Calu3 (cell line): ENCODE data around the gene ATAD3C. TPM values are rescaled to one million over a fixed set of nuclear protein-coding genes. Genes with fewer than 3 reads are reported as not detected.

Experiments
- BruUV-seq: library from RNA; stranded (reverse); fragments of 400-500 nt; replicated peaks from 2 replicates; lab custom pipeline; 2021; lab: Mats Ljungman, UMichigan
- CTCF ChIA-PET: fragments of 300-600 bp; sonication (Branson Sonifier 250); formaldehyde crosslinking; loops from one replicate; lab custom pipeline; 2022; ENCODE audit warnings: antibody characterized with exemption; lab: Charles Lee
- DNase-seq: peaks from one replicate; pipeline ENCODE4 v3.0.0; 2022
- H3K27ac Mint-ChIP-seq: one replicate; pipeline ENCODE4 v1.8.0; 2022; ENCODE audit warnings: mixed read lengths; ENCODE audit not compliant: unreplicated experiment
- H3K27me3 Mint-ChIP-seq: one replicate; pipeline ENCODE4 v1.8.0; 2022; ENCODE audit warnings: mixed read lengths; ENCODE audit not compliant: unreplicated experiment
- H3K36me3 Mint-ChIP-seq: one replicate; pipeline ENCODE4 v1.8.0; 2022; ENCODE audit warnings: mild to moderate bottlenecking, moderate library complexity, mixed read lengths; ENCODE audit not compliant: insufficient read depth, unreplicated experiment
- H3K4me1 Mint-ChIP-seq: one replicate; pipeline ENCODE4 v1.8.0; 2022; ENCODE audit warnings: mild to moderate bottlenecking, low read depth, mixed read lengths; ENCODE audit not compliant: unreplicated experiment
- H3K4me3 Mint-ChIP-seq: one replicate; pipeline ENCODE4 v1.8.0; 2022; ENCODE audit warnings: mild to moderate bottlenecking, low read depth, moderate library complexity, mixed read lengths; ENCODE audit not compliant: unreplicated experiment
- H3K9me3 Mint-ChIP-seq: one replicate; pipeline ENCODE4 v1.8.0; 2022; ENCODE audit warnings: low read depth, mixed read lengths; ENCODE audit not compliant: unreplicated experiment
- intact Hi-C: fragments of 100-400 bp; cut with micrococcal nuclease; formaldehyde crosslinking; loops from one replicate; pipeline ENCODE4 v1.10.0; 2022; ENCODE audit not compliant: unreplicated experiment
- total RNA-seq: library from RNA; stranded (reverse); gene quantifications from 2 replicates; pipeline ENCODE4 v1.2.3, GENCODE V29; 2022
- TF ChIP-seq, protein P1 (sequence below): fragments of 200-600 bp; IDR thresholded peaks from one replicate; pipeline ENCODE4 v1.8.0; 2022; ENCODE audit warnings: antibody characterized with exemption; ENCODE audit not compliant: unreplicated experiment

Gene ATAD3C
- total RNA-seq, 1 experiment from 2014 or later, result 0.45 TPM

DNA sequence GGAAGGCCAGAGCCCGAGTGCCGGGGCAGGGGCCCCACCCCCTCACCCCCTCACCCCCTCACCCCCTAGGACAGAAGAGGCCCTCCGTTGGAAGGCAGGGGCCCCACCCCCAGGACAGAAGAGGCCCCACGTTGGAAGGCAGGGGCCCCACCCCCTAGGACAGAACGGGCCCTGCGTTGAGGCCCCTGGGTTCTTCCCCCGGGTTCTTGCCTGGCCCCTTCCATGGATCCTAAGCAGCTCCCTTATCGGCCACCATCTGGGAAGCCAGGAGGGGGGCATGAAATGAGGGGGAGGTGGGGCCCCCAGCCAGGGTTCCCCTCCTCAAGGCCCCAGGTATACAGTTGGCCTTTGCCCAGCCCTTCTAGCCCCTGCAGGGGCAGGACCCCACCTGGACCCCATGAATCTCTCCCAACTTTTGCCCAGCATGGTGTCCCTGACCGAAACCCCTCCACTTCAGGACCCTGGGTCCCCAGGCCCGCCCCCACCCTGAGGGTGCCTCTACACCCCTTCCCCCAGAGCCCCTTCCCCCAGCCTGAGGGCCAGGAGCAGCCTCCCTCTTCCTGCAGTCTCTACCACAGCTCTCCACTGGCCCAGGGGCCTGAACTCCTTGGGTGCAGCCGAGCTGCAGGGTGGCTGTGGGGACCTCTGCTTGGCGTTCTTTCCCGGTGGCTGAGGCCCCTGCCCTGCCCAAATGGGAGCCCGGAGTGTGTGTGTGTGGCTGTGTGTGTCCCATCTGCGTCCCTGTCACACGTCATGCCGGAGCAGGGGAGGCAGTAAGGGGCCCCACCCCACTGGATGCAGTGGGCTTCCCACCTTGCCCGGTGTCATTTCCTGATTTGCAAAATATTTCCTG is 18.3 kb upstream of the ATAD3C start:
- H3K27ac Mint-ChIP-seq, result peak overlapping the region; percentile 63
- no peak for DNase-seq
- H3K27me3 Mint-ChIP-seq, result no peaks in the 10 kb centered on the region
- H3K9me3 Mint-ChIP-seq, result no peaks in the 10 kb centered on the region
- peaks cover 8% of the 10 kb centered on the region for H3K4me1 Mint-ChIP-seq
- BruUV-seq, result no TSS peak
- peaks cover 30% of the 10 kb centered on the region for H3K36me3 Mint-ChIP-seq
- intact Hi-C loops, result no loop called here
- CTCF ChIA-PET, result no interaction called here
- H3K4me3 Mint-ChIP-seq, result peak overlapping the region; percentile 50
- TF ChIP-seq, protein P1, sequence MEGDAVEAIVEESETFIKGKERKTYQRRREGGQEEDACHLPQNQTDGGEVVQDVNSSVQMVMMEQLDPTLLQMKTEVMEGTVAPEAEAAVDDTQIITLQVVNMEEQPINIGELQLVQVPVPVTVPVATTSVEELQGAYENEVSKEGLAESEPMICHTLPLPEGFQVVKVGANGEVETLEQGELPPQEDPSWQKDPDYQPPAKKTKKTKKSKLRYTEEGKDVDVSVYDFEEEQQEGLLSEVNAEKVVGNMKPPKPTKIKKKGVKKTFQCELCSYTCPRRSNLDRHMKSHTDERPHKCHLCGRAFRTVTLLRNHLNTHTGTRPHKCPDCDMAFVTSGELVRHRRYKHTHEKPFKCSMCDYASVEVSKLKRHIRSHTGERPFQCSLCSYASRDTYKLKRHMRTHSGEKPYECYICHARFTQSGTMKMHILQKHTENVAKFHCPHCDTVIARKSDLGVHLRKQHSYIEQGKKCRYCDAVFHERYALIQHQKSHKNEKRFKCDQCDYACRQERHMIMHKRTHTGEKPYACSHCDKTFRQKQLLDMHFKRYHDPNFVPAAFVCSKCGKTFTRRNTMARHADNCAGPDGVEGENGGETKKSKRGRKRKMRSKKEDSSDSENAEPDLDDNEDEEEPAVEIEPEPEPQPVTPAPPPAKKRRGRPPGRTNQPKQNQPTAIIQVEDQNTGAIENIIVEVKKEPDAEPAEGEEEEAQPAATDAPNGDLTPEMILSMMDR, result no peak

DNA sequence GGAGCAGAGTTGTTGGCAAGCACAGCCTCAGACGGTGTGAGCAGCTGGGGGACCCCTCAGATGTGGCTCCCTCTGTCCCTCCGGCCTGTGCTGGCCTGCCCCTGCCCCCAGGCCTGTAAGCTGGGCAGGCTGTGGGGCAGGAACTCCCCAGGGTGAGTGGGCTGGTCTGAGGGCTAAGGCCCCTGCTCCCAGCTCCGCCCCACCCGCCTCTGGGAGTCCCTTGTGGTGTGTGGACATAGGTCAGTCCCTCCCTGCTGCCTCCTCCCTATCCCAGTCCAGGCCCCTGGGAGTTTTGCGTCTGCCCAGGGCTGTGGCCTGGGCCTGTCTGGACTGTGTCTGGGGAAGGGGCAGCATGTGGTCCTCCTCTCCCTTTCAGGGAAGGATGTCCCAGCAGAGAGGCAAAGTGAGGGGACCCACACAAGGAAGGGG is 17.6 kb upstream of the ATAD3C start:
- Mint-ChIP-seq H3K27ac (peak overlapping the region; percentile 63), H3K9me3 (no peaks in the 10 kb centered on the region), H3K4me1 (peaks cover 8% of the 10 kb centered on the region), H3K4me3 (peak overlapping the region; percentile 50), H3K27me3 (no peaks in the 10 kb centered on the region), H3K36me3 (peaks cover 35% of the 10 kb centered on the region)
- BruUV-seq, result no TSS peak
- CTCF ChIA-PET, result no interaction called here
- TF ChIP-seq, protein P1, result no peak
- DNase-seq, result peak; percentile 62
- intact Hi-C loops, result no loop called here

DNA sequence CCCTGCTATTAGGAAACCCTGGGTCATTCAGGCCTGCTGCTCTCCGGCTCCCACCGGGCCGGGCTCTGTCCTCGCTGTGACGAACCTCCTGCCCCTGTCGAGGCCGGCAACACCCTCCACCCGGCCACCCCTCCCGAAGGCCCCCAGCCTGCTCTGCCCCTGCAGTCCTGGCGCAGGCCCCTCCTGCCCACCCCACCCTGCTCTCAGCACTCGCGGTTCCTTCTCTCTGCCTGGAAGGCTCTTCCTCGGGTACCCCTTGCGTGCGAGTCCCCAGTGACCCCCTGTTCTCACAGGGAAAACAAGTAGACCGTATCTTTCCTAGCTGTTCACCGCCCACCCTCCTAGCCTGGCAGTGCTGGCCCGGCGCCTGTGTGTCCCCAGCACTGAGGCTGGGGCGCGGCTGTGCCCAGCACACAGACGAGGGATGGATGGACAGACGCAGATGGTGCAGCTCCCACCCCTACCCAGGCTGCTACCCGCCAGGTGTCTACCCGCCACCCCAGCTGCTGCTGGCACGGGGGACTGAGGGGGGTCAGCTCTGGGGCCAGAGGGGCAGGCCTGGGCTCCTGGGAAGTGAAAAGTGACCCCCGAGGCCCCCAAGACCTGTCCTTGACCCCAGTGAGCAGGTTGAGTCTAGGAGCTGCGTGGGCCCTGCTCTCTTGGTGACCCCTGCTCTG is 17.1 kb upstream of the ATAD3C start:
- Mint-ChIP-seq H3K9me3 (no peaks in the 10 kb centered on the region), H3K36me3 (peaks cover 40% of the 10 kb centered on the region), H3K4me1 (peaks cover 8% of the 10 kb centered on the region), H3K27me3 (no peaks in the 10 kb centered on the region), H3K27ac (peak overlapping the region; percentile 63), H3K4me3 (peak overlapping the region; percentile 50)
- no TSS peak for BruUV-seq
- TF ChIP-seq, protein P1, result no peak
- CTCF ChIA-PET, result interaction anchor here (0.9 to 1.2 kb wide), 2 partner anchors 8 to 25 kb away, joined by 5 to 6 read pairs; partner anchors contain the start of gene MRPL20
- DNase-seq, result no peak
- intact Hi-C loops, result no loop called here

DNA sequence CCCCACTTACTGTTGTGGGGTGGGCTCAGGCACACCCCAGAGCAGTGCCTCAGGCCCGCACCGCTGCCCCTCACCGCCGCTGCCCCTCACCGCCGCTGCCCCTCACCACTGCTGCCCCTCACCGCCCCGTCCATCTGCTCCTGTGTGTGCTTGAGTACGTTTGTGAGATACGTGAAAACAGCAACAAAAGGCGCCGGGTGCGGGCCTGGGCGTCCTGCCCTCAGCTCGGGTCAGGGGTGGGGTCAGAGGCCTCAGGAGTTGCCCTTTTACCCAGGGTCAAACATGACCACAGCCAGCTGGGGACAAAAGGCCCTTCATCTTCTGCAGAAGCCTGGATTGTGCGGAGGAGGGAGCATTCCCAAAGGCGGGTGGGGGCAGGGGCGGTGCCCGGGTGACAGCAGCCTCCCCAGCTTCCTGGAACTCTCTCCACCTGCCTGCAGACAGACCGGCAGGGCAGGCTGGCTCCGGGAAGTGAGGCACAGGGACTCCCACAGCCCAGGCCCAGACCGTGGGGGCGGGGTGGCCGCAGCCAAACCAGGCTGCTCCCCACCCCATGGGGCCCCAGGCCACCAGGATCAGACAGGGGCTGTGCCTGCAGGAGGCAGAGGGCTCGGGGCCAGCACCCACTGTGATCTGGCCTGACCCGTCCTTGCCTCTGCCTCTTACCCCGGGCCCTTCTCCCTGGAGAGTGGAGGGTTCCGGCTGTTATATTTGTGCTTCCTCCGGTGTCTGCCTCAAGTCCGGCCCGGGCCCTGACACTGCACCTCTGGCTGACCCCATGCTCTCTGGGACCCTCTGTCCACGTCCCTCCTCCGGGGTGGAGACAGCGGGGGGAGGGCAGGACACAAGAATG is 16.3 kb upstream of the ATAD3C start:
- H3K27me3 Mint-ChIP-seq, result no peaks in the 10 kb centered on the region
- peak overlapping the region; percentile 63 for H3K27ac Mint-ChIP-seq
- no TSS peak for BruUV-seq
- intact Hi-C loops, result no loop called here
- CTCF ChIA-PET, result interaction anchor here (0.9 to 1.2 kb wide), 2 partner anchors 9 to 26 kb away, joined by 5 to 6 read pairs; partner anchors contain the start of gene MRPL20
- peaks cover 8% of the 10 kb centered on the region for H3K4me1 Mint-ChIP-seq
- H3K4me3 Mint-ChIP-seq, result peak overlapping the region; percentile 50
- TF ChIP-seq, protein P1, result no peak
- DNase-seq, result peak; percentile 92
- no peaks in the 10 kb centered on the region for H3K9me3 Mint-ChIP-seq
- H3K36me3 Mint-ChIP-seq, result peaks cover 40% of the 10 kb centered on the region
